HG03060 (cell line): ENCODE data around the gene NOTUM.
"Not testable (repeated sequence)": the region's sequence is repeated elsewhere in the genome, so short reads cannot be mapped to it uniquely, and the experiment has no call there.

Experiments used
- ATAC-seq: cut with Tn5 transposase; IDR thresholded peaks from one replicate; pipeline ENCODE4 v1.9.1; 2021; ENCODE audit warnings: low read depth, moderate number of reproducible peaks; ENCODE audit not compliant: unreplicated experiment

The NOTUM gene

GRCh38 chr17:81927152-81927652 lies 33.8 kb downstream of the NOTUM start:
- no peak for ATAC-seq

GRCh38 chr17:81926451-81927151 lies 34.4 kb downstream of the NOTUM start:
- no peak for ATAC-seq

- no peak for ATAC-seq
Measured at GRCh38 chr17:81925860-81926450, 35.0 kb downstream of the NOTUM start.

GRCh38 chr17:81924557-81925532 lies 36.1 kb downstream of the NOTUM start:
- ATAC-seq = no peak

GRCh38 chr17:81923302-81924260 lies 37.4 kb downstream of the NOTUM start:
- no peak for ATAC-seq

GRCh38 chr17:81922566-81923301 lies 38.3 kb downstream of the NOTUM start:
- ATAC-seq = no peak

GRCh38 chr17:81921996-81922565 lies 38.9 kb downstream of the NOTUM start:
- ATAC-seq = no peak

DNA sequence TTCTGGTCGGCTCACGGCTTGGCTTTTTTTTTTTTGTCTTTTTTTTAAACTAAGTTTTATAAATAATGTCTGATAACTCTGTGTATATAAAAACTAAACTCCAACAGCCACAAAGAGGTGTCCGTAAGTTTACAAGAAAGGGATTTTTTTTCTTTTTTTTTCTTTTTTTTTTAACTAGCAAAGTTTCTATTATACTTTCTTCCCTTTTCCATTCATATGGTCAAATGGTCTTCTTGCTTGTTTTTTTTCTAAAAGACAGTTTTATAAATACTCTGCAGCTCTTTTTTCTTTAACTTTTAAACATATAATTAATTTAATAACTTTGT lies 39.5 kb downstream of the NOTUM start:
- no peak for ATAC-seq

GRCh38 chr17:81920612-81921536 lies 40.1 kb downstream of the NOTUM start:
- no peak for ATAC-seq

GRCh38 chr17:81918832-81919545 lies 42.0 kb downstream of the NOTUM start:
- no peak for ATAC-seq

- ATAC-seq = not testable (repeated sequence)
Measured at GRCh38 chr17:81918333-81918669, 42.7 kb downstream of the NOTUM start.

- ATAC-seq = no peak
Measured at GRCh38 chr17:81917565-81918332, 43.2 kb downstream of the NOTUM start, which contains the start of gene SIRT7. Gene SIRT7 (minus strand): TSS chr17:81918176. CDS start chr17:81918131, 45 bp downstream.

DNA sequence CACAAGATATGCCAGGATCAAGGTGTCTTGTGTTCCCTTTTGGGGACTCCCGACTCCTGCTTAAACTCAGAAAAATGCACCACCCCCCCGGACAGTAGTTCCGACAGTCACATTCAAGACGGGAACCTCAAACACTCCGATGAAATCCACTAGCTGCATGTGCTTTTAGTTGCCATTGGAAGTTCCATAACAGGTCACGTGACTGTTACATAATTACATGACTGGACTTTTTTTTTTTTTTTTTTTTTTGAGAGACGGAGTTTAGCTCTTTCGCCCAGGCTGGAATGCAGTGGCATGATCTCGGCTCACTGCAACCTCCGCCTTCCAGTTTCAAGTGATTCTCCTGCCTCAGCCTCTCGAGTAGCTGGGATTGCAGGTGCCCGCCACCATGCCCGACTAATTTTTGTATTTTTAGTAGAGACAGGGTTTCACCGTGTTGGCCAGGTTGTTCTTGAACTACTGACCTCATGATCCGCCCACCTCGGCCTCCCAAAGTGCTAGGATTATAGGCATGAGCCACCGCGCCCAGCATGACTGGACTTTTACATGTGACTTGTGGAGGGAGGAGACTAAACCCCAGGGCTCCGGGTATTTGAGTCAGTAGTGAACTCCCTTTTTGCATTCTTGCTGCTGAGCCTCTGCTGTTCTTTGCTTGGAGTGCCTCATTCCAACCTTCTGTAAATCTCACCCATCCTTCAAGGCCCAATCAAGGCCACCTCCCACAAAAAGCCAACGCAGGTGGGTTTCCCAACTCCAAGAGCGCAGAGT lies 44.6 kb downstream of the NOTUM start:
- ATAC-seq = no peak

GRCh38 chr17:81915331-81915730 lies 45.7 kb downstream of the NOTUM start:
- no peak for ATAC-seq

- no peak for ATAC-seq
Measured at GRCh38 chr17:81914103-81914850, 46.7 kb downstream of the NOTUM start.
